ENCODE data around the gene RAB1B. TPM values are rescaled to one million over a fixed set of nuclear protein-coding genes. Genes with fewer than 3 reads are reported as not detected.
A peak's percentile ranks its signal among the peaks of the same experiment; 100 is the strongest.

The RAB1B gene
- total RNA-seq = 22.8 TPM

GRCh38 chr11:66268244-66268951, at the start of gene RAB1B:
RAB1B (plus strand) TSS chr11:66268639; CDS start chr11:66268680, 41 bp downstream.
- peak; percentile 98 to 99 for DNase-seq (ENCODE audit: low spot score in 2 of 2)
- no peak for FAIRE-seq

- FAIRE-seq = no peak
- DNase-seq (ENCODE audit: low spot score in 2 of 2) = no peak
Observed at GRCh38 chr11:66218846-66219620, 49.4 kb upstream of the RAB1B start.

- no peak for DNase-seq (ENCODE audit: low spot score in 2 of 2)
- FAIRE-seq = no peak
Observed at GRCh38 chr11:66219846-66220565, 48.4 kb upstream of the RAB1B start.

- no peak for FAIRE-seq
- no peak for DNase-seq (ENCODE audit: low spot score in 2 of 2)
Observed at GRCh38 chr11:66220566-66220935, 47.9 kb upstream of the RAB1B start.

GRCh38 chr11:66221012-66221411, 47.4 kb upstream of the RAB1B start:
- FAIRE-seq = no peak
- no peak for DNase-seq (ENCODE audit: low spot score in 2 of 2)

GRCh38 chr11:66221726-66222236, 46.7 kb upstream of the RAB1B start:
- DNase-seq (ENCODE audit: low spot score in 2 of 2) (no peak), FAIRE-seq (no peak)

- FAIRE-seq = no peak
- peak; percentile 81 to 87 for DNase-seq (ENCODE audit: low spot score in 2 of 2)
Observed at GRCh38 chr11:66222358-66223149, 45.9 kb upstream of the RAB1B start.

GRCh38 chr11:66224226-66224855, 44.1 kb upstream of the RAB1B start:
- FAIRE-seq (no peak), DNase-seq (ENCODE audit: low spot score in 2 of 2) (no peak)

- no peak for DNase-seq (ENCODE audit: low spot score in 2 of 2)
- no peak for FAIRE-seq
Observed at GRCh38 chr11:66225066-66225465, 43.4 kb upstream of the RAB1B start.

- DNase-seq (ENCODE audit: low spot score in 2 of 2) = no peak
- no peak for FAIRE-seq
Observed at GRCh38 chr11:66226101-66226500, 42.3 kb upstream of the RAB1B start.

GRCh38 chr11:66227700-66228099, 40.7 kb upstream of the RAB1B start:
- no peak for DNase-seq (ENCODE audit: low spot score in 2 of 2)
- no peak for FAIRE-seq

GRCh38 chr11:66228521-66228920, 39.9 kb upstream of the RAB1B start:
- FAIRE-seq (no peak), DNase-seq (ENCODE audit: low spot score in 2 of 2) (no peak)

- DNase-seq (ENCODE audit: low spot score in 2 of 2) (no peak), FAIRE-seq (no peak)
Observed at GRCh38 chr11:66230156-66230555, 38.3 kb upstream of the RAB1B start.

- FAIRE-seq (no peak), DNase-seq (ENCODE audit: low spot score in 2 of 2) (no peak)
Observed at GRCh38 chr11:66230978-66231377, 37.5 kb upstream of the RAB1B start.

- FAIRE-seq = no peak
- no peak for DNase-seq (ENCODE audit: low spot score in 2 of 2)
Observed at GRCh38 chr11:66231561-66231960, 36.9 kb upstream of the RAB1B start.

- no peak for DNase-seq (ENCODE audit: low spot score in 2 of 2)
- no peak for FAIRE-seq
Observed at GRCh38 chr11:66232769-66233168, 35.7 kb upstream of the RAB1B start.

GRCh38 chr11:66233301-66233700, 35.1 kb upstream of the RAB1B start:
- DNase-seq (ENCODE audit: low spot score in 2 of 2) = no peak
- FAIRE-seq = no peak

GRCh38 chr11:66235141-66235540, 33.3 kb upstream of the RAB1B start:
- DNase-seq (ENCODE audit: low spot score in 2 of 2) (no peak), FAIRE-seq (no peak)

- DNase-seq (ENCODE audit: low spot score in 2 of 2) = no peak
- no peak for FAIRE-seq
Observed at GRCh38 chr11:66237867-66238266, 30.6 kb upstream of the RAB1B start.
